ENCODE measurements around the gene CDH23.

DNA sequence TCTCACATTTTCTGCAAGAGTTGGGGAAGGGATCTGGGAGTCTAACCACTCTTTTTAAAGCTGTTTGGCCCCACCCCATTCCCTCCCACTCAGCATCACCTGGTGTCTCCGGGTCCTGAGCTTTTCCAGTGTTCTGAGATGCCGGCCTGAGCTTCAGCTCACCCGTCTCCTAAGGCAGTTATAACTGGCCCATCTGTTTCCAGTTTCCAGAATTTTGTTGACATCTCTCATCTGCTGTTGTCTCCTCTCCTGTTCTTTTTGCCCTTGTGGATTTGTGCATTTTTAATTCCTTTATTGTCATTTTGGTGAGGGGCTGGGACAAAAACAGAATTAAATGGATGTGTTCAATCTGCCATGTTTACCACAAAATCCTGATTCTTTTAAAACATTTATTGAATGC, 162.3 kb downstream of the CDH23 start:
- no peak for TF ChIP-seq POLR2AphosphoS5 (IDR thresholded peaks at IDR 0.05)
- TF ChIP-seq CTCF (IDR thresholded peaks at IDR 0.05): no peak
- TF ChIP-seq POLR2A (IDR thresholded peaks at IDR 0.05): no peak

All from suprapubic skin (tissue), 4 donors.